GM23338 (cell line): ENCODE results near the gene ABCA13. TPM values are rescaled to one million over a fixed set of nuclear protein-coding genes. Genes with fewer than 3 reads are reported as not detected.

Experiments used
- ATAC-seq: fragments of 200-7000 bp; cut with Tn5 transposase; 3 replicates; pipeline ENCODE4 v1.9.1; 2020
- DNase-seq: peaks from one replicate; pipeline ENCODE4 v3.0.0-alpha.2; 2015; ENCODE audit warnings: low spot score
- H2AFZ ChIP-seq: fragments of 200-600 bp; sonication (generic); 2 replicates; pipeline ENCODE4 v1.8.0; 2016; ENCODE audit warnings: antibody characterized with exemption, mild to moderate bottlenecking, moderate library complexity
- H3F3A ChIP-seq: fragments of 200-600 bp; sonication (generic); replicated peaks from 2 replicates; pipeline ENCODE4 v1.8.0; 2017; ENCODE audit warnings: antibody characterized with exemption, mixed run types, low read depth
- H3K27ac ChIP-seq: fragments of 200-600 bp; sonication (generic); 2 replicates; pipeline ENCODE4 v1.6.1; 2016; ENCODE audit warnings: low read depth
- H3K27me3 ChIP-seq: fragments of 200-600 bp; sonication (generic); 2 replicates; pipeline ENCODE4 v1.8.0; 2016; ENCODE audit warnings: mild to moderate bottlenecking, mixed run types, moderate library complexity; ENCODE audit not compliant: insufficient read depth
- H3K36me3 ChIP-seq: fragments of 200-600 bp; sonication (generic); 2 replicates; pipeline ENCODE4 v1.8.0; 2016; ENCODE audit warnings: mild to moderate bottlenecking; ENCODE audit not compliant: insufficient read depth
- H3K4me1 ChIP-seq: fragments of 200-600 bp; sonication (generic); 2 replicates; pipeline ENCODE4 v1.8.0; 2016; ENCODE audit warnings: mild to moderate bottlenecking, moderate library complexity; ENCODE audit not compliant: insufficient read depth
- H3K4me2 ChIP-seq: fragments of 200-600 bp; sonication (generic); 2 replicates; pipeline ENCODE4 v1.7.1; 2017; ENCODE audit warnings: mixed run types
- H3K4me3 ChIP-seq: fragments of 200-600 bp; sonication (generic); 2 replicates; pipeline ENCODE4 v1.6.1; 2016; ENCODE audit warnings: mixed run types
- H3K79me2 ChIP-seq: fragments of 200-600 bp; sonication (generic); replicated peaks from 2 replicates; pipeline ENCODE4 v1.8.0; 2017; ENCODE audit warnings: mild to moderate bottlenecking; ENCODE audit not compliant: insufficient read depth
- H3K9me2 ChIP-seq: fragments of 200-600 bp; sonication (generic); 2 replicates; pipeline ENCODE4 v1.8.0; 2017; ENCODE audit not compliant: insufficient read depth
- H4K20me1 ChIP-seq: fragments of 200-600 bp; sonication (generic); replicated peaks from 2 replicates; pipeline ENCODE4 v1.8.0; 2017; ENCODE audit warnings: mild to moderate bottlenecking; ENCODE audit not compliant: insufficient read depth
- H3K27ac Mint-ChIP-seq: 2 replicates; pipeline ENCODE4 v1.8.0; 2020; ENCODE audit warnings: inconsistent platforms, mild to moderate bottlenecking, moderate library complexity, mixed read lengths
- H3K27me3 Mint-ChIP-seq: 3 replicates; pipeline ENCODE4 v1.8.0; 2022; ENCODE audit warnings: low read depth, mild to moderate bottlenecking, moderate library complexity, mixed read lengths, inconsistent platforms; ENCODE audit not compliant: insufficient read depth, poor library complexity
- H3K36me3 Mint-ChIP-seq: 3 replicates; pipeline ENCODE4 v1.8.0; 2021; ENCODE audit warnings: low read depth, mild to moderate bottlenecking, inconsistent platforms, moderate library complexity, mixed read lengths
- H3K4me1 Mint-ChIP-seq: 3 replicates; pipeline ENCODE4 v1.8.0; 2020; ENCODE audit warnings: mild to moderate bottlenecking, inconsistent platforms, mixed read lengths
- H3K4me3 Mint-ChIP-seq: 3 replicates; pipeline ENCODE4 v1.8.0; 2021; ENCODE audit warnings: moderate library complexity, mild to moderate bottlenecking, inconsistent platforms, mixed read lengths
- H3K9me3 Mint-ChIP-seq: 3 replicates; pipeline ENCODE4 v1.8.0; 2020; ENCODE audit warnings: moderate library complexity, mild to moderate bottlenecking, inconsistent platforms, mixed read lengths
- CREB1 ChIP-seq: fragments of 250-450 bp; sonication (Bioruptor Pico); IDR thresholded peaks from 2 replicates; pipeline ENCODE4 v1.5.0; 2020; ENCODE audit warnings: low read depth, mild to moderate bottlenecking, moderate library complexity
- CTCF ChIP-seq, 2 experiments: fragments of 200-600 bp in 1 of 2; sonication (generic) in 1 of 2; conservative IDR thresholded peaks; 2 replicates each; pipeline versions ENCODE4 v1.5.1 to v1.6.1; 2016 to 2017; ENCODE audit warnings: antibody characterized with exemption in 2 of 2, low read depth in 2 of 2, mild to moderate bottlenecking in 2 of 2, moderate library complexity in 1 of 2
- ETS1 ChIP-seq: IDR thresholded peaks from 2 replicates; pipeline ENCODE4 v1.6.1; 2016; ENCODE audit warnings: antibody characterized with exemption
- EZH2 ChIP-seq: fragments of 200-600 bp; sonication (generic); IDR thresholded peaks from one replicate; pipeline ENCODE4 v1.8.0; 2017; ENCODE audit warnings: antibody characterized with exemption, mild to moderate bottlenecking, low read depth; ENCODE audit not compliant: unreplicated experiment
- EZH2phosphoT487 ChIP-seq: fragments of 200-600 bp; sonication (generic); IDR thresholded peaks from one replicate; pipeline ENCODE4 v1.8.1; 2018; ENCODE audit warnings: antibody characterized with exemption; ENCODE audit not compliant: unreplicated experiment
- JUNB ChIP-seq: IDR thresholded peaks from one replicate; pipeline ENCODE4 v1.6.1; 2016; ENCODE audit warnings: antibody characterized with exemption; ENCODE audit not compliant: unreplicated experiment
- NANOG ChIP-seq: IDR thresholded peaks from 2 replicates; pipeline ENCODE4 v1.6.1; 2016; ENCODE audit warnings: antibody characterized with exemption, borderline replicate concordance
- POLR2AphosphoS5 ChIP-seq: IDR thresholded peaks from 2 replicates; pipeline ENCODE4 v1.6.1; 2016; ENCODE audit warnings: antibody characterized with exemption, low read depth
- STAT1 ChIP-seq: IDR thresholded peaks from one replicate; pipeline ENCODE4 v1.6.1; 2016; ENCODE audit warnings: antibody characterized with exemption; ENCODE audit not compliant: unreplicated experiment
- ZNF114 ChIP-seq: fragments of 250-450 bp; sonication (Bioruptor Pico); IDR thresholded peaks from 2 replicates; pipeline ENCODE4 v1.5.0; 2020; ENCODE audit warnings: mild to moderate bottlenecking, moderate library complexity
- ZNF331 ChIP-seq: fragments of 250-450 bp; sonication (Bioruptor Pico); IDR thresholded peaks from 2 replicates; pipeline ENCODE4 v1.5.0; 2020; ENCODE audit warnings: low read depth, mild to moderate bottlenecking, moderate library complexity
- polyA plus RNA-seq: library from polyadenylated mRNA; unstranded; fragments of >200 nt; fragmentation: Nextera tagmentation; extraction: Ambion mirVana; gene quantifications from 2 replicates; pipeline ENCODE4 v1.2.1, GENCODE V29; 2016
- total RNA-seq: library from RNA; depleted of rRNA; stranded (reverse); fragments of >200 nt; shearing (Covaris generic); gene quantifications from 2 replicates; pipeline ENCODE4 v1.2.3, GENCODE V29; 2014
- TF ChIP-seq, protein P1 (sequence below): fragments of 250-450 bp; sonication (Bioruptor Pico); IDR thresholded peaks from 2 replicates; pipeline ENCODE4 v1.5.0; 2020; ENCODE audit warnings: mild to moderate bottlenecking, moderate library complexity
- TF ChIP-seq, protein P2 (sequence below): IDR thresholded peaks from one replicate; pipeline ENCODE4 v1.6.1; 2018; ENCODE audit warnings: antibody characterized with exemption; ENCODE audit not compliant: unreplicated experiment

ABCA13 gene
- total and polyA plus RNA-seq, 2 experiments from 2014 or later: 0.21 TPM; not detected in 1

- Histone ChIP-seq H3K27me3 (no peaks in the 10 kb centered on the region), H3K4me3 (no peak overlapping the region), H3K79me2 (no peaks in the 10 kb centered on the region), H3F3A (no peaks in the 10 kb centered on the region), H3K36me3 (no peaks in the 10 kb centered on the region), H3K9me2 (0 out of 2 replicates have a peak, but pooled peaks cover 2% of the 10 kb centered on the region), H3K4me2 (no peak overlapping the region), H4K20me1 (no peaks in the 10 kb centered on the region), H2AFZ (no peak overlapping the region), H3K27ac (no peak overlapping the region), H3K4me1 (no peaks in the 10 kb centered on the region)
- Mint-ChIP-seq H3K9me3 (no peaks in the 10 kb centered on the region; the same call in 2 of the 3 replicates), H3K36me3 (no peaks in the 10 kb centered on the region), H3K4me3 (no peak overlapping the region), H3K27me3 (no peaks in the 10 kb centered on the region), H3K4me1 (peaks cover 2% of the 10 kb centered on the region; the same call in 2 of the 3 replicates), H3K27ac (no peak overlapping the region)
- no peak for ATAC-seq
- DNase-seq: no peak
- TF ChIP-seq, protein P1, sequence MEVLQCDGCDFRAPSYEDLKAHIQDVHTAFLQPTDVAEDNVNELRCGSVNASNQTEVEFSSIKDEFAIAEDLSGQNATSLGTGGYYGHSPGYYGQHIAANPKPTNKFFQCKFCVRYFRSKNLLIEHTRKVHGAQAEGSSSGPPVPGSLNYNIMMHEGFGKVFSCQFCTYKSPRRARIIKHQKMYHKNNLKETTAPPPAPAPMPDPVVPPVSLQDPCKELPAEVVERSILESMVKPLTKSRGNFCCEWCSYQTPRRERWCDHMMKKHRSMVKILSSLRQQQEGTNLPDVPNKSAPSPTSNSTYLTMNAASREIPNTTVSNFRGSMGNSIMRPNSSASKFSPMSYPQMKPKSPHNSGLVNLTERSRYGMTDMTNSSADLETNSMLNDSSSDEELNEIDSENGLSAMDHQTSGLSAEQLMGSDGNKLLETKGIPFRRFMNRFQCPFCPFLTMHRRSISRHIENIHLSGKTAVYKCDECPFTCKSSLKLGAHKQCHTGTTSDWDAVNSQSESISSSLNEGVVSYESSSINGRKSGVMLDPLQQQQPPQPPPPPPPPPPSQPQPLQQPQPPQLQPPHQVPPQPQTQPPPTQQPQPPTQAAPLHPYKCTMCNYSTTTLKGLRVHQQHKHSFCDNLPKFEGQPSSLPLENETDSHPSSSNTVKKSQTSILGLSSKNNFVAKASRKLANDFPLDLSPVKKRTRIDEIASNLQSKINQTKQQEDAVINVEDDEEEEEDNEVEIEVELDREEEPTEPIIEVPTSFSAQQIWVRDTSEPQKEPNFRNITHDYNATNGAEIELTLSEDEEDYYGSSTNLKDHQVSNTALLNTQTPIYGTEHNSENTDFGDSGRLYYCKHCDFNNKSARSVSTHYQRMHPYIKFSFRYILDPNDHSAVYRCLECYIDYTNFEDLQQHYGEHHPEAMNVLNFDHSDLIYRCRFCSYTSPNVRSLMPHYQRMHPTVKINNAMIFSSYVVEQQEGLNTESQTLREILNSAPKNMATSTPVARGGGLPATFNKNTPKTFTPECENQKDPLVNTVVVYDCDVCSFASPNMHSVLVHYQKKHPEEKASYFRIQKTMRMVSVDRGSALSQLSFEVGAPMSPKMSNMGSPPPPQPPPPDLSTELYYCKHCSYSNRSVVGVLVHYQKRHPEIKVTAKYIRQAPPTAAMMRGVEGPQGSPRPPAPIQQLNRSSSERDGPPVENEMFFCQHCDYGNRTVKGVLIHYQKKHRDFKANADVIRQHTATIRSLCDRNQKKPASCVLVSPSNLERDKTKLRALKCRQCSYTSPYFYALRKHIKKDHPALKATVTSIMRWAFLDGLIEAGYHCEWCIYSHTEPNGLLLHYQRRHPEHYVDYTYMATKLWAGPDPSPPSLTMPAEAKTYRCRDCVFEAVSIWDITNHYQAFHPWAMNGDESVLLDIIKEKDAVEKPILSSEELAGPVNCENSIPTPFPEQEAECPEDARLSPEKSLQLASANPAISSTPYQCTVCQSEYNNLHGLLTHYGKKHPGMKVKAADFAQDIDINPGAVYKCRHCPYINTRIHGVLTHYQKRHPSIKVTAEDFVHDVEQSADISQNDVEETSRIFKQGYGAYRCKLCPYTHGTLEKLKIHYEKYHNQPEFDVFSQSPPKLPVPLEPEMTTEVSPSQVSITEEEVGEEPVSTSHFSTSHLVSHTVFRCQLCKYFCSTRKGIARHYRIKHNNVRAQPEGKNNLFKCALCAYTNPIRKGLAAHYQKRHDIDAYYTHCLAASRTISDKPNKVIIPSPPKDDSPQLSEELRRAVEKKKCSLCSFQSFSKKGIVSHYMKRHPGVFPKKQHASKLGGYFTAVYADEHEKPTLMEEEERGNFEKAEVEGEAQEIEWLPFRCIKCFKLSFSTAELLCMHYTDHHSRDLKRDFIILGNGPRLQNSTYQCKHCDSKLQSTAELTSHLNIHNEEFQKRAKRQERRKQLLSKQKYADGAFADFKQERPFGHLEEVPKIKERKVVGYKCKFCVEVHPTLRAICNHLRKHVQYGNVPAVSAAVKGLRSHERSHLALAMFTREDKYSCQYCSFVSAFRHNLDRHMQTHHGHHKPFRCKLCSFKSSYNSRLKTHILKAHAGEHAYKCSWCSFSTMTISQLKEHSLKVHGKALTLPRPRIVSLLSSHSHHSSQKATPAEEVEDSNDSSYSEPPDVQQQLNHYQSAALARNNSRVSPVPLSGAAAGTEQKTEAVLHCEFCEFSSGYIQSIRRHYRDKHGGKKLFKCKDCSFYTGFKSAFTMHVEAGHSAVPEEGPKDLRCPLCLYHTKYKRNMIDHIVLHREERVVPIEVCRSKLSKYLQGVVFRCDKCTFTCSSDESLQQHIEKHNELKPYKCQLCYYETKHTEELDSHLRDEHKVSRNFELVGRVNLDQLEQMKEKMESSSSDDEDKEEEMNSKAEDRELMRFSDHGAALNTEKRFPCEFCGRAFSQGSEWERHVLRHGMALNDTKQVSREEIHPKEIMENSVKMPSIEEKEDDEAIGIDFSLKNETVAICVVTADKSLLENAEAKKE: no peak
- TF ChIP-seq ETS1 (no peak), EZH2phosphoT487 (no peak), POLR2AphosphoS5 (no peak), ZNF331 (CRISPR knock-in tag) (no peak), JUNB (no peak), STAT1 (no peak), CREB1 (CRISPR knock-in tag) (no peak), CTCF (conservative IDR thresholded peaks at IDR 0.05; ENCODE audit: low read depth in 2 of 2) (no peak), ZNF114 (no peak), NANOG (no peak), EZH2 (no peak)
- TF ChIP-seq, protein P2, sequence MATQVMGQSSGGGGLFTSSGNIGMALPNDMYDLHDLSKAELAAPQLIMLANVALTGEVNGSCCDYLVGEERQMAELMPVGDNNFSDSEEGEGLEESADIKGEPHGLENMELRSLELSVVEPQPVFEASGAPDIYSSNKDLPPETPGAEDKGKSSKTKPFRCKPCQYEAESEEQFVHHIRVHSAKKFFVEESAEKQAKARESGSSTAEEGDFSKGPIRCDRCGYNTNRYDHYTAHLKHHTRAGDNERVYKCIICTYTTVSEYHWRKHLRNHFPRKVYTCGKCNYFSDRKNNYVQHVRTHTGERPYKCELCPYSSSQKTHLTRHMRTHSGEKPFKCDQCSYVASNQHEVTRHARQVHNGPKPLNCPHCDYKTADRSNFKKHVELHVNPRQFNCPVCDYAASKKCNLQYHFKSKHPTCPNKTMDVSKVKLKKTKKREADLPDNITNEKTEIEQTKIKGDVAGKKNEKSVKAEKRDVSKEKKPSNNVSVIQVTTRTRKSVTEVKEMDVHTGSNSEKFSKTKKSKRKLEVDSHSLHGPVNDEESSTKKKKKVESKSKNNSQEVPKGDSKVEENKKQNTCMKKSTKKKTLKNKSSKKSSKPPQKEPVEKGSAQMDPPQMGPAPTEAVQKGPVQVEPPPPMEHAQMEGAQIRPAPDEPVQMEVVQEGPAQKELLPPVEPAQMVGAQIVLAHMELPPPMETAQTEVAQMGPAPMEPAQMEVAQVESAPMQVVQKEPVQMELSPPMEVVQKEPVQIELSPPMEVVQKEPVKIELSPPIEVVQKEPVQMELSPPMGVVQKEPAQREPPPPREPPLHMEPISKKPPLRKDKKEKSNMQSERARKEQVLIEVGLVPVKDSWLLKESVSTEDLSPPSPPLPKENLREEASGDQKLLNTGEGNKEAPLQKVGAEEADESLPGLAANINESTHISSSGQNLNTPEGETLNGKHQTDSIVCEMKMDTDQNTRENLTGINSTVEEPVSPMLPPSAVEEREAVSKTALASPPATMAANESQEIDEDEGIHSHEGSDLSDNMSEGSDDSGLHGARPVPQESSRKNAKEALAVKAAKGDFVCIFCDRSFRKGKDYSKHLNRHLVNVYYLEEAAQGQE: no peak
Measured at GRCh38 chr7:48518092-48518491, 346.8 kb downstream of the ABCA13 start.
